Kidney capillary endothelial cell (primary cell): Measurements from ENCODE around the gene FEM1B.
"Not testable (repeated sequence)": the region's sequence is repeated elsewhere in the genome, so short reads cannot be mapped to it uniquely, and the experiment has no call there.

ENCODE experiments used
- DNase-seq: peaks from one replicate; pipeline ENCODE4 v3.0.0-alpha.2; 2018; ENCODE audit warnings: low spot score

The FEM1B gene

DNA sequence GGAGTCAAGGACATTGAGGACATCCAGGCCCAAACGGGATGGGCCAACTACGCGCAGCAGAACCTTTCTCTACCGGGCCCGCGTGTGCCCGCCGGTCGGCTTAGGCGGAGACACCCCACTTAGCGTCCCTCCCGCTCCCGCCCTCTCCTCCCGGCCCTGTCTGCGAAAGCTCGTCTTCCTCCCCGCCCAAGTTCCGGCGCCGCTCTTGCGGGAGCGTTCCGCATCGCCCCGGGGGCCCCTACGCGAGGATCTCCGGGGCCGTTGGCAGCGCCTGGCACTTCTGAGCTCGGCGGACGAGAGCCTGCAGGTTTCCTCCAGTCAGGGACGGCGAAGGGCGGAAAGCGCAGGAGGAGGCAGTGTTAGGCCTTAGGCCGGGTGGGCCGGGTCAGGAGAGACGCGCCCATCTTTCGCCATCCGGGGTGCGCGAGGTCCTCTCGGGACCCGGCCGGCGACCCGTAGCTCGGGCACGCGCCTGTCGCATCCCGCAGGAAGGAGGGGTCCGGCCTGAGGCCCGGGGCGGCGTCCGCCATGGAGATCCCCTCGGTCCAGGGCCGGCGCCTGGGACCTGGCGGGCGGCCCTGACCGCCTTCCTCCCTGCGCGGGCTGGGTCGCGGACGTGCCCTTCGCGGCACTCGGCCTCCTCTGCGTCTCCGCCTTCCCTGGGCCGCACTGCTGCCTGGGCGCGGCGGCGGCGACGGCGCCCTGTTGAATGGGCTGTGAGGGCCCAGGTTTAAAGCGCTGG, at the start of gene FEM1B:
TSS of gene FEM1B (plus strand) at position 143 of the 742 bp plus-strand sequence. CDS start 673 bp downstream, outside the sequence.
- DNase-seq: peak; percentile 78

DNA sequence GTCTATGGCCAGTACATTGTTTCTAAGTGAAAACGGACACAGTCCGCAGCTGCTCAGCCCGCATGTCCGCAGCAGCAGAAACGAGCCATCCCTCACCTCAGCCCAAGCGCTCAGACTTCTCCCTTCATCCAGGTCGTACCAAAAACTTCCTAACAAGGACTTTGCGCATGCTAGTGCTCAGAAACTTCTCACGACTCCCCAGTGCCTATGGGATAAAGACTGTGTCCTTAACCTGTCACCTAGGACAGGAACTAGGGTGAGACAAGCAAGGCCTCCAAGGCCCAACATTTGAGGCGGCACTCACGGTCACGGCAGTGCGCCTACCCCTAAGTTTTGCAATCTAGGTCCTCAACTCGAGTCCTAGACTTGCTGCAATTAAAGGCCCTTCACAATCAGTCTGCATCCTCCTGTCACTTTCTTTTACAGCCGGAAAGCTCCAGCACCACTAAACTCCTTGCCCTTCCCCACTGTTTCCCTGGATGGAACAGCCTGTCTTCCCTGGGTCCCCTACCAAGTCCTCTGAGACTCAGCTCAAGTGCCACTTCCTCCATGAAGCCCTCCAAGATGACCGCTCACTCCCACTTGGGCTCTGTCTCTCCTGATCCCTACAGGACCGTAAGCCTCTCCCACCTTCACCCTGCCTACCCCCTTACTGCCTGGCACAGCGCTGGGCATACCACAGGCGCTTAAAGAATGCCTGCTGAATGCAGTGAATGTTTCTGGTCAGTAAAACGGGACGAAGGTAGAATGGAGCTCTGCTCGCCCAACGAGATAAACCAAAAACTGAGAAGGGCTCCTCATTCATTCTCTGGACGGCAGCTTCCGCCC, 49.2 kb upstream of the FEM1B start:
- no peak for DNase-seq

DNA sequence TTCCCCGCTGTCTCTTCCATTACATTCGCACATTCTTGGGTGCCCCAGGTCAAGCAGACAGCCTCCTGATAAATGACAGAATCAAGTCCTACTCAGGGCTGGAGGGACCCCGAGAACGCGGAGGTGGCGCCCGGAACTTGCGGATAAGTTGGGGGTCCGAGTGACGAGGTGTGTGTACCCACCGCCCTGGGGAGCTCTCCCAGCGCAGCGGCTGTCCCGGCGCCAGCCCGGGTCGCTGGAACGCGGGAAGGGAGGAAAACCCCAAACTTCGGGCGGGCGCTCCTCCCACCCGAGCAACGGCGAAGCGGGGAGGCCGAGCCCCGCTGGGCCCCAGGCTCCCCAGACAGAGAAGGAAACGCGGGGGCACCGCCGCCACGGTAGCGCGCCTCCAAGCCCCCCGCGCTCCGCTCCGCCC, 48.6 kb upstream of the FEM1B start:
- DNase-seq: no peak

DNA sequence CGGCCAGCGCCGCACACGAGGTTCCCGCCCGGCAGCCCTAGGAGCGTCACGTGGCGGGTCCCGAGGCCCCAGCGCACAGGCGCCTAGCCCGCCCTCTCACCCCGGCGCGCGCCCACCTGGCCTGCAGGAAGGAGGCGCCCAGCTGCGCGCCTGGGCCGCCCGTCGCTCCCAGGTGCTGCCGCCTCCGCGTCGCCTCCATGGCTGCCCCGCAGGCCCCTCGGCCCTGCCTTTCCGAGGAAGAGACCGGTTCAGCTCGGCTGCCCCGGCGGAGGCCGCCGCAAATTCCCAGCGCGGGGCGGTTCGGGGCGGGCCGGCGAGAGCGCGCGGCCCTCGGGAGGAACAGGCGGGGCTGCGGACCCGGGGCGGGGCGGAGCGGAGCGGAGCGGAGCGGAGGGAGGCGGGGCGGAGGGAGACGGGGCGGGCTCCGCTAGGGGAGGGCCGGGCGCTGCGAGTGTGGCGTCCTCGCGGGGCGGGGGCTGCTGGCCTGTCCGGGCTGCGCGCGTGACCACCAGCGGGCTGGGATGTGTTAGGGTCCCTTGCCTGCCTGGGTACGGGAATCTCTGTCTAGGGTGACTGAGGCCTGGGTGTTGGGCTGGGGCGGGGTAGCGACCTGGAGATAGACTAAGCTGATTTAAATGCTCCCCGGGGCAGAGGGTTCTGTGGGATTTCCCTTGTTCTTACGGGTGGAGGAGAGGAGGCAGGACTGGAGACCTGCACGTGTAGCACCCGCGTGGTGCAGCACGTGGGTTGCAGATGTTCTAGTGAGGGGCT, 48.0 kb upstream of the FEM1B start, which contains the start of gene CLN6:
TSS of gene CLN6 (minus strand) at position 343 of the 771 bp plus-strand sequence. CDS start at position 199, 144 bp downstream.
- DNase-seq: peak; percentile 62

DNA sequence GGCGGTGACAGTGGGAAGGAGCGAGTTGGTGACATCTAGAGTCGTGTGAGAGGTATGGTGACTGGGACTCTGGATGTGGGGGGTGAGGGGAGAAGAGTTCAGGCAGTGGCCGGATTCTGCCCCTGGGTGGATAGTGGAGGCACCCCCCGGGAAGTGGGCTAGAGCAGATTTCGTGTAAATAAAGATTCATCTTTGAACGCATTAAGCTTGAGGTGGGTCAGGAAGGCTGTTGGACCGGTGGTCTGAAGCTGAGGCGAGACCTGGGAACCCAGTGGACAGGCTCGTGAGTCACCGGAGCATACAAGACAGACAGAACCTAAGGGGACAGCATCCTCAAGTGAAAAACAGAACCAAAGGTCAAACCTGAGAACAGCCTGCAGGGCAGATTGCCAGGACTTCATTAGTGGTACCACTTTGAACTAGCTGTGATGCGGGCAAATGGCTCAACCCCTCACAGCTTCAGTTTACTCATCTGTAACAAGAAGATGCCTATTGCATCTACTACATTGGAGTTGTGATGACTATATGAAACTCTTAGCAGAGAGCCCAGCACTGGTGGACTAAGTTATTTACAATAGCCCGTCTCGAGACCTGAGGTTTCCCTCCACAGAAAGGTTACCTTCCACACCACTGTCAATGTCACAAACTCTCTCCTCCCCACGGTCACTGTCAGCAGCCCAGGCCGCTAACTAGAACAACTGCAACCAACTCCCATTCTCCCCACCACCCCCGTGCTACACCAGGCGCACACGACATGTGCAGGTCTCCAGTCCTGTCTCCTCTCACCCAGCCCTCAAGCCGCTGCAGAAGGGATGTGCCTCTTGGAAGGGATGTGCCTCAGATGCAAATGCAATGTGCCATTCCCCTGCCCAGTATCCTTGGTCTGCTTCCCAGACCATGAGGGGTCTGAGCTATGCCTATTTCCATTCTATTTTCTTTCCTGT, 47.1 kb upstream of the FEM1B start:
- no peak for DNase-seq

DNA sequence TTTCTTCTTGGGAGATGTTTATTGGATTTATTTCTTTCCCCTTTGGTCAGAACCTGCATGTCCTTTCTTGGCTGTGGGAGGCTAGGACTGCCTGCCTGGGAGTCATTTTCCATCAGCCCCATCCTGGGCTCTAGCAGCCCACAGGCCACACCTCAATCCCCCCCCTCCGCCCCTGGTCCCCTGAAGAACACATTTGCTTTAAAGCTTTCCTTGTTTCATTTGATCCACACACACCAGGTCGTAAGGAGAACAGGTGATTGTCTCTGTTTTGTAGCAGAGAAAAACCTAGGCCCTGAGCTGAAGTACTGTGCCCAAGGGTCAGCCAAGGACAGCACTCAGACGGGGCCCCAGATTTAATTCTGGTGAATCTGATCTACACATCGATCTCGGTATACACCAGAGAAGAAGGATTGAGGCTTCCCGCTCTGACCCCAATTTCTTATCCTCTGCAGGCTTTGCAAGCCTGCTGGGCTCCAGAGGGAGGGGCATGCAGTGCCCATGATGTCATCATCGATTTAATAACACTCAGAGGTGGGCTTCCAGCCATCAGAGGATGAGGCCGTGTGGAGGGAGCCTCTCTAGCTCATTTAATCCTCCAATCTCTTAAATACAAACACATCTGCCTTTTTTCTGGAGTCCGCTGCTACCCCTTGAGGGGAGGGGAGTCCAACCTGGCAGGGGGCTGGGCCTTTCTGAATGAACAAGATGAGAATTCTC, 46.3 kb upstream of the FEM1B start:
- no peak for DNase-seq

DNA sequence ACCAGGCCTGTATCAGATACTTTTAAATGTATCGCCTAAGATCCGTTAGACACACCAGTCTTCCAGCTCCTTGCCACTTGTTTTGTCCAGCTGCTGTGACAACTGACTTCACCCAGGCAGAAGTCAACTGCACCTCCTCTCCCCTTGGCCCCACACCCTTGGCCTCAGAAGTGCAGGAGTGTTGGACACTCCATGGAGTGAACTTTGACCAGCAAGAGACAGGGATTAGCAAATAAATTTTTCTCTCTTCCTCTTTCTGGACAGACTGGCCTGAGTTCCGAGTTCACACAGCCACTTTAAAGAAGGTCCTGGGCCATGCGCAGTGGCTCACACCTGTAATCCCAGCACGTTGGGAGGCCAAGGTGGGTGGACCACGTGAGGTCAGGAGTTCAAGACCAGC, 45.1 kb upstream of the FEM1B start:
- no peak for DNase-seq

DNA sequence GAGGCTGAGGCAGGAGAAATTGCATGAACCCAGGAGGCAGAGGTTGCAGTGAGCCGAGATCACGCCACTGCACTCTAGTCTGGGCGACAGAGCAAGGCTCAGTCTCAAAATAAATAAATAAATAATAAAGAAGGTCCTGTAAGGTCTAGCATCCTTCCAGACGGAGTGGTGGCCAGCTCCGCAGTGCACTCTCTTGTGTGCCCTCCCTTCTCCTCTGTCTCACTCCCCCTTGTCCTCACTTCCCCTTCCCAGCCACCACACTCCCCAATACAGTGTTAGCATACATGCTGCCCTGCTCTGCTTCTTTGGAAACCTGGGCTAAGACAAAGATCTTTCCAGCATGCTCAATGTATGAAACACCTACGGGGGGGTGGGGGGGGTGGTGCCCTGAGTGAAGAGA, 44.6 kb upstream of the FEM1B start:
- DNase-seq: no peak

DNA sequence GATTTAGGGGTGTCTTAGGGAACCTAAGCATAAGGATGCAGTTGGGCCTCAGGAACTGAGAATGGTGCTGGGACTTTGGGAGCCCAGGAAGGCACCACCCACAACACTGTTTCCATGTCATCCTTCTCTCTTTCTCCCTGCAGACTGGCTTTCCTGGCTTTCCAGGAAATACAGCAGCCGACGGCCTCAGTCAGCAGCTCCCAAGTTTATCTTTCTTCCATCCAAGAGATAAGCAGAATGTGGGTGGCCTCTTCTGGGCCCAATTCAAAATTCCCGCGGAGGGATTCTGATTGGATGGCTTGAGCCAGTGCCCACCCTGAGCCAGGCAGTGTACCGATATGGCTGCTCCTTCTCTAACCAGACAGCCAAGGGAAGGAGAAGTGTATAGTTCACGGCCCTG, 43.5 kb upstream of the FEM1B start:
- no peak for DNase-seq

DNA sequence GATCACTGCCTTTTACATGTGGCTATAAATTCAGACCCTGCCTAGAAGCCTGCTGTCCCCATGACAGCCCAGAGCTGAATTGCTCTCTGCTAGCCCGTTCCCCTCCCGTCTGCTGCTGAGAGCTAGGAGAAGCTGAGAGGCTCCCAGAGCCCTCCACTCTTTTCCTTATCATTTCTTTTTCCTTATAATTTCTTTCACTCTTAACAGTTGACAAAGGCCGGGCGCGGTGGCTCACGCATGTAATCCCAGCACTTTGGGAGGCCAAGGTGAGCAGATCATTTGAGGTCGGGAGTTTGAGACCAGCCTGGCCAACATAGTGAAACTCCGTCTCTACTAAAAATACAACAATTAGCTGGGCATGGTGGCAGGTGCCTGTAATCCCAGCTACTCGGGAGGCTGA, 43.0 kb upstream of the FEM1B start:
- DNase-seq: not testable (repeated sequence)

DNA sequence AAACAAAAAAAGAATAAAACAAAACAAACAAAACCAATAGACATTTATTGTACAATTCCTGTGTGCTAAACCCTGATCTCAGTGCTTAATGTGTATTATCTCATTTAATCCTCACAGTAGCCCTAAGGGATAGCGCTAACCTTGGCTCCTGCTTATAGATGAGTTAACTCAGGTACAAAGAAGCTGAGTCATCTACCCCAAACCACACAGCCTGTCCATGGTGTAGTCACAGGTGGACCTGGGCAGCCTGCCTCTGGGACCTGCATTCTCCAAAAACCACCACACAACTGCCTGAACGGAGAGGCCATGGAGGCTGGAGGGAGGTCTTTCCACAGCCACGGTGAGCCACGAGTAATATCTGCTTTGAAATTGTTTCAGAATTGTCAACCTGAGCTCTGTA, 42.5 kb upstream of the FEM1B start:
- no peak for DNase-seq

DNA sequence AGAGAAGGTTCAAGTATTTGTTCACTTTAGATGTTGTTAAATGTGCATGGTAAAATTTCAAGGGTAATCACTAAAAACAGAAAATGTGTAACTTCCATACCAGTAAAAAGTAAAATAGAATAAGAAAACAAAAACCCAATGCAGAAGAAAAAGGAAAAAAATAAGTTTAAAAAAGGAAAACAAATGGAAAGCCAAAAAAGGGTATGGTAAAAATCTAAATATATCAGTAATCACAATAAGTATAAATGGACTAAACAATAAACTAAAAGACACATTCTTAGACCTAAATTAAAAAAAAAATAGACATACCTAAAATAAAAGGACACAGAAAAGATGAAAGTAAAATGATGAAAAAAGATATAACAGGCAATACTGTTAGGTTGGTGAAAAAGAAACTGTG, 38.5 kb upstream of the FEM1B start:
- no peak for DNase-seq

DNA sequence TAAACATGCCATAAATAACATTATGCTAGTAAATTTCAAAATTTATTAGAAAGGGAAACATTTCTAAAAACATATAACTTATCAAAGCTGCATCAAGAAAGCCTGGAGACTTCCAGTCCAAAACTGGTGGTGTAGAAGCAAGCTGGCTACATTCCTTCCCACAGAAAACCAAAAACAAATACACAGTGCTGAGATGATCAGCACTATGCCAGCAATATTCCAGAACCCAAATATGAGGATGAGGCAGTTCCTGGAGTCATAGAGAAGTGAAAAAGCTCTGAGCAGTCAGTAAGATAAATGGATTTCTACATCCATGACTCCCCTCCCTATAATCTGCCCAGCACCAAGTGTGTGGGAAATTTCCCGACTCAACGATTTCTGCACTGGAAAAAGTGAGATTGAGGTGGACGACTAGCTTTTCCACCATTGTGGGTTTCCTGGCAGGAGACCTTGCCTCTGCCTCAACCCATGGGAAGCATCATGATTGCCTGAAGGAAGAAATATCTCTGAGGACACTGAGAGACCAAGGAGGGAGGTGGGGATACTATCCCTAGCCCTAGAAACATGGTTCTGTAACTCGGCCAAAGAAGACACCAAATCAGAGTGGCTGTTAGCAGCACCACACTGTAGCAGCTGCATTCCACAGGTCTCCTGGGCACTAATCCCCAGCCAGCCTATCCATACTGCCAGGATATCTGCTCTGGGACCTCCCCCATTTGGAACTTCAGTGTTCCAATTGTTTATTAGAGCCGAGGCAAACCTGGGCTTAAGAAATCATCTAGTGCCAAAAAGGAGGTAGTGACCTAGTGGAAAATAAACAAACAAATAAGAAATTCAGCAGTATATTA, 36.2 kb upstream of the FEM1B start:
- no peak for DNase-seq

DNA sequence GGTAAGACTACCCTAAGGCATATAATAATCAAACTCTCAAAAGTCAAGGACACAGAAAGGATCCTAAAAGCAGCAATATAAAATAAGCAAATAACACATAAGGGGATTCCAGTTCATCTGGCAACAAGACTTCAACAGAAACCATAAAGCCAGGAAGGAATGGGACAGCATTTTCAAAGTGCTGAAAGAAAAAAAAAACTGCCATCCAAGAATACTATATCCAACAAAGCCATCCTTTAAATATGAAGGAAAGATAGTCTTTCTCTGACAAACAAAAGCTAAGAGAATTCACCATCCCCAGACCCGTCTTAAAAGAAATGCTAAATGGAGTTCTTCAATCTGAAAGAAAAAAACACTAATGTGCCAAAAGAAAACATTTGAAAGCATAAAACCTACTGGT, 33.3 kb upstream of the FEM1B start:
- DNase-seq: no peak

DNA sequence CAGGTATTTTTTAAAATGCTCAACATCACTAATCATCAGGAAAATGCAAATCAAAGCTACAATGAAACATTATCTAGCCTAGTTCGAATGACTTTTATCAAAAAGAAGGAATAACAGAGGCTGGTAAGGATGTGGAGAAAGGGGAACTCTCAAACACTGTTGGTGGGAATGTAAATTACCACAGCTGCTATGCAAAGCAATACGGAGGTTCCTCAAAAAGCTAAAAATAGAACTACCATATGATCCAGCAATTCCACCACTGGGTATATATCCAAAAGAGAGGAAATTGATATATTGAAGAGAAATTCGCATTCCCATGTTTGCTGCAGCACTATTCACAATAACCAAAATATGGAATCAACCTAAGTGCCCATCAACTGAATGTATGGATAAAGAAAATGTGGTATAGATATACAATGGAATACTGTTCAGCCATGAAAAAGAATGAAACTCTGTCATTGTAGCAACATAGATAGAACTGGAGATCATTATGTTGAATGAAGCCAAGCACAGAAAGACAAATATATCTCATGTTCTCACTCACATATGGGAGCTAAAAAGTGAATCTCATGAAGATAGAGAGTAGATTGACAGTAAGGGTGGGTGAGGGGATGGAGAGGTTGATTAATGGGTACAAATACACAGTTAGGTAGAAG, 28.4 kb upstream of the FEM1B start:
- no peak for DNase-seq

DNA sequence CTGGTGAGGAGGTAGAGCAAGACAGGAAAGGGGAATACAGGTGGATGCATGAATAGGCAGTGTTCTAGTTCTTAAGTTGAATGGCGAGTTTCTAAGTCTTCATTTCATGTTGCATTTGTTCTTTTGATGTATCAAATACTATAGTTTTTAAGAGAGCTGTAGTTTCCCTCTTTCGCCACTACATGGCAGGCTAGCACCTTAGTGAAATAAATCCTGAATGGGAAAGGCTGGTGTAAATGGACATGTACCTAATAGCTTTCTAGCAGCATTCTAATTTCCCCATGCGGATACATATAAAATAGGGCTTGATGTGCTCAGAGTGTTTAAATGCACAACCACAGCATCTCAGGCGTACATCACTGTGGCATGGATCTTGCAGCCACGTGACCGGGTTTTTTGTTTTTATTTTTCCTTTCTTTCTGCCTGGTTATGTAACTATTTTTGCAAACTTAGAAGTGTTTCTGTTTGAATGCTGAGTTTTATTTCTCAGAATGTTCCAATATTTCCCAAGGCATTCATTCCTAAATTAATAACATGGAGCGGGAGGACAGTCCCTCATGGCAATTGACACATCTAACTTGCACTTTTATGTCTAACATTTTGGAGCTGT, 24.5 kb upstream of the FEM1B start:
- peak; percentile 79 for DNase-seq

DNA sequence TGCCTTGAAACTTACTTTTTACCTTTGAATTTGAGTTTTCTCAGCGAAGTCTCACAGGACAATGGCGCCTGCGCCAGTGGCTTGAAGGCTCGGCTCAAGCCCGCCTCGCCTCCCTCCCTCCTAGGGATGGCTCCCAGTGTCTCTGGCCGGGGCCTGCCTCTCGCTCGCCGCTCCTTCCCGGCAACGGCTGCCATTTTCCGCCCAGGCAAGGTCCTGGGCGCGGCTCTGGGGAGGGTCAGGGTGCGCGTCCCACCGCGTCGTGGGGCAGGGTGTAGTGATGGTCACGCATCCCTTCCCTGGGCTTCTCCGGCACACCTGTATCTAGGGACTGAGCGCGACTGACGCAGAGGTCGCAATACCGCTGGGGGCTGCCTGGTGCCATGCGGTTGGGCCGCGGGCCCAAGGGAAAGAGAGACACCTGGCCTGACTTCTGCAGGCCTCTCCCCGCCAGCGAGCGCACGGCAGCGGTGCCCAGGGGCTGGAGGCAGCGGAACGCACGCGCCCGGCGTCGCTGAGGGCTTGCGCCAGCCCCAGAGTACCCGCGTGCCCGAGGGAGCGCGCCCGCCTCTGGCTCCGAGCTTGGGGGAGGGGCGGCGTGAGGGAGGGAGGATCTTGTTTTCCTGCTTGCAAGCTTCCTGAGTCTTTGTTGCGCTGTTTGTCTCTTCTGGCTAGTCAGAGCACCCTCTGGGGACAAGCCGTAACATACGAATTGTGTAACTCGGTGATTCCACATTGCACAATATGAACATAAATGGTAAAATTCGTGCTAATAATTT, 20.7 kb upstream of the FEM1B start:
- peak; percentile 43 for DNase-seq

DNA sequence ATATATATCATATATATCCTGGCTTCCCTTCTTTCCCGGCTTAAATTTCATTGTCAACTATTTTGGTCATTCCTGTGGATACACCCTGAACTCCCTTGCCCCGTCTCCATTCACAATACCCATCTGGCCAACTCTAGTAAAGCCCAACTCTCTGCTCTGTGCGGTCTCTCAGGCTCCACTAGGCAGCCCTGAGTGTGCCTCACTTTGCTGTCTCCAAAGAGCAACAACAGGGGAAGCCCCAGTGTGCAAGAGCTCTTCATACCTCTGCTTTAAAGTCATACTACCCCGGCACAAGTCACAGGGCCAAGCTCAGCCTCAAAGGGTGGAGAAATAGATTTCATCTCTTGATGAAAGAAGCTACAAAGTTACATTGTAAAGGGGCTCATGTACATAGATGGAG, 18.9 kb upstream of the FEM1B start:
- no peak for DNase-seq
